Measurements from ENCODE around the gene PMPCB.

PMPCB gene

DNA sequence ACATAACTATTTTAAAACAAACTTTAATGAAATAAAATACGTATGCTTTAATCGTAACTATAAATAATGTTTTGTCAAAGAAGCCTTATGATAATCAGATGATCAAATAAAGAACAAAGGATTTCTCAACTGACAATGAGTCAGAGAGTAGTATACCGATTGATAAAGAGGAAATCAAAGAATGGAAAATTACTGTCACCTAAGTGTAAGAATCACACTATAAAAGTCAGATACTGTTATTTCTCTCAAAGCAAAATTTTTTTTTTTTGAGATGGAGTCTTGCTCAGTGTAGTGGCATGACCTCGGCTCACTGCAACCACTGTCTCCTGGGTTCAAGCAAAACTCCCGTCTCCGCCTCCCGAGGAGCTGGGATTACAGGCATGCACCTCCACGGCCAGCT, 28.5 kb downstream of the PMPCB start:
- no peak for DNase-seq

- DNase-seq = no peak
Measured at GRCh38 chr7:103336761-103337160, 39.5 kb downstream of the PMPCB start.

DNA sequence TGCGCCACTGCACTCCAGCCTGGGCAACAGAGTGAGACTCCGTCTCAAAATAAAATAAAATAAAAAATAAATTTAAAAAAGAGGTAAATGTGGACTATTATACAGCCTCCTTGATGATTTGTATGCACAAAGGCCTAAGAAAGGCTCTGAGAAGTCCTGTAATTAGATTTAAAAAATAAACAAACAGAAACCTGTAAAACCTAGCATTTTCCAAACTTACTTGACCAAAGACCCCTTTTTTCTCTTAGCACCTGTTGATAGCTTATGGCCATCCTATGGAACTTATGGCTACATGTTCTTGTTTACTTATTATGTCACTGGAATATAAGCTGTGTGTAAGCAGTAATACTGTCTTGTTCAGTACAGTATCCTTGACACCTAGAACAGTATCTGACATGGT, 41.6 kb downstream of the PMPCB start:
- no peak for DNase-seq

DNA sequence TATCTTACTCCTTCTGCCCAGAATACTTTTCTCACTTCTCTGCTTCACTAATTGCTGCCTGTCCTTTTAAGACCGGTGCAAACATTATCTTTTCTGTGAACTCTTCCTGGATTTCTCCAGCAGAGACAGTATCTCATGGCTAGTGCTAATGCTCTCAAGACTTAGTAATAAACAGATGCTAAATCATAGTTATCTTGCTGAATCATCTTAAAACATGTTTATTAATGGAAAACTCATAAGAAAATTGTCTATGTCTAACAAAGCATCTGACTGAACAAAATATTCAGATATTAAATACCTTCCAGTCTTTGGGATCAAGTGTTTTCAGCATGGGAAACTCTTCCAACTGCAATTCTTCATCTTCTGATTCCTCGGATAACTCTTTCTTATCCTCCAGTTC, 44.2 kb downstream of the PMPCB start:
- DNase-seq = no peak

- no peak for DNase-seq
Measured at GRCh38 chr7:103343332-103343731, 46.1 kb downstream of the PMPCB start.

- DNase-seq = peak; percentile 39
Measured at GRCh38 chr7:103343758-103344452, 46.7 kb downstream of the PMPCB start.

DNA sequence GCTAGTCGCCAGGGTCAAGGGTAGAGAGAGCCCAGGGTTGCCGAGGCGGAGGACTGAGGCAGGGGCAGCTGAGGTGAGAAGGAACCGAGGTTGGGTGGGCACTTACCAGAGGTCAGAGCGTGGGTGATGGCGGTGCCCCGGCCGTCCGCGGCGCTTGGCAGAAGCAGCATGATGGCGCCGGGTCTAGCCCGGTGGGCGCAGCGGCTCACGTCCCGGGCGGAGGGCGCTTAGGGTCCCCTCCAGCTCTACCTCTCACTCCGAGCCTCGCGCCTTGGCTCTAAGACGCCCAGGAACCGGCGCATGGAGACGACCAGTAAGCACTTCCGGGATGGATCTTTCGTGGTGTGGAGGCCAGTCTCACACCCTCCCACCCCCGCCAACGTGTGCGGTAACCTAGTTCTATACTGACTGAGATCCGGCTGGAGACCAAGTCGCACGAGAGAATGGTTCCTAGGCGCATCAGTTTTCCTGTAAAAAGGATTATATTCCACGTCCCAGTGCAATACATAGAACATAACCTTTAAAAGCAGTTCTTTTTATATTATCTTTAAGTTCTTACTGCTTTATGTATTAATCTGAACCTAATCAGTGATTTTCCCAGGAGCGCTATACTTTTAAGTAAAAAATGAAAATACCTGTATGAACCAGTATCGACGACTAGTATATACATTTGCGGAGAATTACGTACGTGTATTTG, 47.4 kb downstream of the PMPCB start, which contains the start of gene DNAJC2:
TSS of gene DNAJC2 (minus strand) at position 315 of the 697 bp plus-strand sequence. CDS start at position 170, 145 bp downstream.
- peak; percentile 90 for DNase-seq

- no peak for DNase-seq
Measured at GRCh38 chr7:103346396-103346795, 49.2 kb downstream of the PMPCB start.

DNA sequence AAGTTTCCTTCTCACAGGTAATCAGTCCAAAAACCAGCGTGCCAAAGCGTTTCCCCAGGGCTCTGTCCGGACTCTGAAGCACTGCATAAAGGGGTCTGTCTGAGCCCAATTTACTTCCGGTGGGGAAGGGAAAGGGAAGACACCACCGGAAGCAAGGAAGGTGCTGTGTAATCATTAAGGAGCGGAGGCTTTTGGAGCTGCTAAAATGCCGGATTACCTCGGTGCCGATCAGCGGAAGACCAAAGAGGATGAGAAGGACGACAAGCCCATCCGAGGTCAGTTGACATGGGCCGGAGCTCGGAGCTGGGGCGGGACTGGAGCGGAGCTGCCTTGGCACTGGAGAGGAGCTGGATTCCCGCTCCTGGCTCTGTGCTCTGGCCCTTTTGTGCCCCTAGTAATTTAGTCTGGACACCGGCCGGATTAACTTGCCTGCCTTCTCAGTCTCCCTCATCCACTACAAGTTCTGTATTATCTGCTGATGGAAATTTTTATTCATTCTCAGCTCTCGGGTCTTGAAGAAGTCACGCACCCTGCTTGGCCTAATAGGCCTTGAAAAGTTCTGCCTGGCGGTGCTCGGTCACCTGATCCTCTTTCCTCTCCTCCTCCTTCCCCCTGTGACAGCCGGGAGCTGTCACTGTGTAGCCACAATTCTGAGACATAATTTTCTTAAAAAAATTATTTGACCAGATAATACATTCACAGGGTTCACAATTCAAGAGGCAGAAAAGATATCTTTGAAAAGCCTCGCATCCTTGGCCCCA, 50.5 kb downstream of the PMPCB start, which contains the start of gene PSMC2:
TSS of gene PSMC2 (plus strand) at position 137 of the 761 bp plus-strand sequence. CDS start at position 206, 69 bp downstream.
- DNase-seq = peak; percentile 92

DNA sequence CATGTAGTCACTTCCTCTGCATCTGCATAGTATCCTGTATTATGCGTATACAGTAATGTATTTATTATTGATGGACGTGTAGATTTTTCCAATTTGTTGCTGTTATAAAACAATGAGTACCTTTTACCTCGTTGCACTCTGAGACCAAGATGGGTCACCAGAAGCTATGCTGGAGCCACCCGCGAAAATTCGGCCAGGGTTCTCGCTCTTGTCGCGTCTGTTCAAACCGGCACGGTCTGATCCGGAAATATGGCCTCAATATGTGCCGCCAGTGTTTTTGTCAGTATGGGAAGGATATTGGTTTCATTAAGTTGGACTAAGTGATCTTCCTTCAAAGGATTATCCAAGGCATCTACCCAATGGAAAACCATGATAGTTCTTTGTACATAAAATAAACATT, 51.2 kb downstream of the PMPCB start:
- DNase-seq = peak; percentile 18

DNA sequence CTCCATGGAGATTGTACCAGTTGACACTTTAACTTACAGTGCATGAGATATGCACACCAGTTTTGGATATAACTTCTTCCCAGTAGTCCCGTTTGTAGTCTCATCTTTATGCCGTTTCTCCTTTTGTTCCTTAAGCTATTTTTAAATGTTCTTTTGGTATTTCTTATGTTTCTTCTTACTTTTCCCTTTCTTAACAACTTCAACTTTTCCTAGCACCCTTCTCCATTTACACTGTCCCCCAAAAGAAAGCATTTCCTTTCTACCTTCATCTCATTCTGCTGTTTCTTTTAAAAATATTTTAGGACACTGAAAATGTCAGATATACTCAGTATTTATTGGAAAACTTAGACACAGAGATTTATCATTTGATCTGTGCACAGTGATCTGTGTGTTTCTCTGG, 51.7 kb downstream of the PMPCB start:
- no peak for DNase-seq

GRCh38 chr7:103349805-103350204, 52.6 kb downstream of the PMPCB start:
- no peak for DNase-seq

Measured in CD4-positive, alpha-beta T cell treated with Interleukin-17A for 1 hour (primary cell).